ENCODE measurements around the gene WWC2.
"Not testable (repeated sequence)": the region's sequence is repeated elsewhere in the genome, so short reads cannot be mapped to it uniquely, and the experiment has no call there.

WWC2 gene

DNA sequence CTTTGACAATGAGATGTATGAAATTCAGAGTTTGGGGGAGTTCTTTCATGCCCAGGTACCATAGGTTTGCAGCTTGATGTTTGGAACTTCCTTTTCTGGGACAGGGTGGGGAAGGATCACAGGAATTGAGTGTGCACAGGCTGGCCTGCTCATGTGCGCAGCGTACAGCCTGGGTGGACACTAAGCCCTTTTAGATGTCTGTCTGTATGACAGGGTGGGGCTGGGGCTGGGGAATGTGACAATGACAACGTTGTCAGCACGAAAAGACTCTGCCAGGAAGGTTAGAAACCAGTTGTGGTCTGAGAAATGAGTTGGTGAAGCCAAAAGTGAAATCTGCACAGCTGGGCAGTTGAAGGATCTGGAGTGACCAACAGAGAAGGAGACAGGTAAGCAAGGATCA, 47.4 kb downstream of the WWC2 start:
- no peaks in the 10 kb centered on the region for H3K9me3 ChIP-seq (ENCODE audit: control insufficient read depth, insufficient read depth, low read length)
- H3K9ac ChIP-seq (ENCODE audit: low read depth, low read length), result no peak overlapping the region
- no peaks in the 10 kb centered on the region for H3K36me3 ChIP-seq (ENCODE audit: control insufficient read depth, insufficient read depth, low read length)
- H3K4me1 ChIP-seq (ENCODE audit: control insufficient read depth, insufficient read depth, low read length), result no peaks in the 10 kb centered on the region
- H3K4me3 ChIP-seq (ENCODE audit: low read depth, low read length), result no peak overlapping the region
- no peaks in the 10 kb centered on the region for H3K27me3 ChIP-seq (ENCODE audit: control insufficient read depth, insufficient read depth, low read length)

DNA sequence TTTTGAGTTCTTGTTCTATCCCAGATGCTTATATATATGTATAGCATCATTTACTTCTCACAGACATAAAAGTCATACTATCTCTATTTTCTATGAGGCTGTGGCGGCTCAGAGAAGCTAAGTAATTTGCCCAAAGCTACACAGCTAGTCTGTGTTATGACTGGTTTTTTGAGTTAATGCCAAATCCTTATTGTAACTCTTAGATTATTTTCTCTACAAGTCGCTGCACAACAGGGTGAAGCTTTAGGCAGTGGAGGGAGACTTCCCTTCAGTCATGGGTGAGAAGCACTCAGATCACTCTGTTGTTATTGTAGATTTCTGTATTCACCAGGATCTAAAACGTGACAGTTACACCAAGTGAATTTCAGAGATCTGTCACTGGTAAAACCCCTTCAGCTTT, 48.1 kb downstream of the WWC2 start:
- Histone ChIP-seq H3K9ac (ENCODE audit: low read depth, low read length) (no peak overlapping the region), H3K4me3 (ENCODE audit: low read depth, low read length) (no peak overlapping the region), H3K27me3 (ENCODE audit: control insufficient read depth, insufficient read depth, low read length) (no peaks in the 10 kb centered on the region), H3K9me3 (ENCODE audit: control insufficient read depth, insufficient read depth, low read length) (no peaks in the 10 kb centered on the region), H3K36me3 (ENCODE audit: control insufficient read depth, insufficient read depth, low read length) (no peaks in the 10 kb centered on the region), H3K4me1 (ENCODE audit: control insufficient read depth, insufficient read depth, low read length) (no peaks in the 10 kb centered on the region)

DNA sequence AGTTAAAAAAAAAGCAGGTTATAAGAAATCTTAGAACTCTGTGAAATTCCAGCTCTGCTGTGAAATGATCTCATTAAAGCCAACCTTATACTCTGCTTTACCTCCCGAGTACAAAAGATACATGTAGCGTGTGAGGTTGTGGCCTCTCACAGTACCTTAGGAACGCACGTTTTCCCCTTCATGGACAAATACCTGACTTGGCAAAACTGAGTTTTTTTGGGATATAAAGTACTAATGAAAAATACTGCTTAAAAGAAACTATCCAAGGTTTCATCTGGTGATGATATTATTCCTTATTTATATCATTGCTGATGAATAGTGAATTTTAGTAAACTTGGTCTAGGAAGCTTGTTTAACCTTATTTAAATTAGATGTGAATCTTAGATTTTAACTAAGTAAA, 48.9 kb downstream of the WWC2 start:
- H3K36me3 ChIP-seq (ENCODE audit: control insufficient read depth, insufficient read depth, low read length), result no peaks in the 10 kb centered on the region
- H3K4me3 ChIP-seq (ENCODE audit: low read depth, low read length), result no peak overlapping the region
- no peaks in the 10 kb centered on the region for H3K4me1 ChIP-seq (ENCODE audit: control insufficient read depth, insufficient read depth, low read length)
- H3K9ac ChIP-seq (ENCODE audit: low read depth, low read length), result no peak overlapping the region
- H3K27me3 ChIP-seq (ENCODE audit: control insufficient read depth, insufficient read depth, low read length), result no peaks in the 10 kb centered on the region
- no peaks in the 10 kb centered on the region for H3K9me3 ChIP-seq (ENCODE audit: control insufficient read depth, insufficient read depth, low read length)

DNA sequence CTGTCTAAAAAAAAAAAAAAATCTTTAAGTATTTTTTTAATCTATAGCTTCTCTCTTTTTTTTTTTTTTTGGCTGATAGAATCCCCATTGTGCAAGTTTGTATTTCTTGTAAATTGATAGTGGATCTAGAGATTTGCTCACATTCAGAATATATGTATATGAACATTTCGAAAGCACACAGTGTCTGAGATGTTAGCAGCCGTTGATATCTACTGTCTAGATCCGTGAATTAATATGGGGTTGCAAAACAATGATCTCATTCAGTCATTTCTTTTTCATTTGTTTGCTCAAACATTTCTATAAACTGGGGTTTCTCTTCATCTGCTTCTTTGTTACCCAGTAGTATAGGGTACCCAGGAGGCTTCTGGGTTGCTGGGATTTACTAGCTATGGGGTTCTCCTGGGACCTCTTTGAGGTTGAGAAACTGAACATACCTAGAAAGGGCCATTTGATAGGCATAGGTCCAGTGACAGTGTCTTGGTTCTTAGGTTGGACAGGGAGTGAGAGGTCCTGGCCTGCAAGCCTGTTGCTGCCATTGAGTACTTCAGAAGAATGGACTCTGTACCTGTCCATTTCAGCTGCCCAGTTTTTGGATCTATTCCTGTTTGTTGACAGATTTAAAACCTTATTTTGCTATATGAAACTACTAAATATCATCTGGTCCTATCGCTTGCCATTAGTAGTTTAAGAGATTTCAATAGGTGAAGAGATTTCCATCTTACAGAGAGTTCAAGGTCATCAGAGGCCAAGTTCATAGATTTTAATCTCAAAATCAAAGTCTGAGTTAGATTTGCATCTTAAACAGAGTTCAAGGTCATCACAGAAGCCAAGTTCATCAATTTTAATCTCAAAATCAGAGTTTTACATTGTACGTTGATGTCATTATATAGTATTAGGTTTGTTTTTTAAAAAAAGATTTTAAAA, 50.8 kb downstream of the WWC2 start:
- Histone ChIP-seq H3K4me3 (ENCODE audit: low read depth, low read length) (no peak overlapping the region), H3K36me3 (ENCODE audit: control insufficient read depth, insufficient read depth, low read length) (no peaks in the 10 kb centered on the region), H3K9ac (ENCODE audit: low read depth, low read length) (no peak overlapping the region), H3K9me3 (ENCODE audit: control insufficient read depth, insufficient read depth, low read length) (no peaks in the 10 kb centered on the region), H3K27me3 (ENCODE audit: control insufficient read depth, insufficient read depth, low read length) (no peaks in the 10 kb centered on the region), H3K4me1 (ENCODE audit: control insufficient read depth, insufficient read depth, low read length) (peaks cover 6% of the 10 kb centered on the region)

DNA sequence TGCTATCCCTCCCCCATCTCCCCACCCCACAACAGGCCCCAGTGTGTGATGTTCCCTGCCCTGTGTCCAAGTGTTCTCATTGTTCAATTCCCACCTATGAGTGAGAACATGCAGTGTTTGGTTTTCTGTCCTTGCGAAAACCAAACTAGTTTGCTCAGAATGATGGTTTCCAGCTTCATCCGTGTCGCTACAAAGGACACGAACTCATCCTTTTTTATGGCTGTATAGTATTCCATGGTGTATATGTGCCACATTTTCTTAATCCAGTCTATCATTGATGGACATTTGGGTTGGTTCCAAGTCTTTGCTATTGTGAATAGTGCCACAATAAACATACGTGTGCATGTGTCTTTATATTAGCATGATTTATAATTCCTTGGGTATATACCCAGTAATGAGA, 51.6 kb downstream of the WWC2 start:
- H3K9ac ChIP-seq (ENCODE audit: low read depth, low read length); H3K4me3 ChIP-seq (ENCODE audit: low read depth, low read length); H3K4me1 ChIP-seq (ENCODE audit: control insufficient read depth, insufficient read depth, low read length); H3K36me3 ChIP-seq (ENCODE audit: control insufficient read depth, insufficient read depth, low read length); H3K9me3 ChIP-seq (ENCODE audit: control insufficient read depth, insufficient read depth, low read length); H3K27me3 ChIP-seq (ENCODE audit: control insufficient read depth, insufficient read depth, low read length): not testable (repeated sequence)

DNA sequence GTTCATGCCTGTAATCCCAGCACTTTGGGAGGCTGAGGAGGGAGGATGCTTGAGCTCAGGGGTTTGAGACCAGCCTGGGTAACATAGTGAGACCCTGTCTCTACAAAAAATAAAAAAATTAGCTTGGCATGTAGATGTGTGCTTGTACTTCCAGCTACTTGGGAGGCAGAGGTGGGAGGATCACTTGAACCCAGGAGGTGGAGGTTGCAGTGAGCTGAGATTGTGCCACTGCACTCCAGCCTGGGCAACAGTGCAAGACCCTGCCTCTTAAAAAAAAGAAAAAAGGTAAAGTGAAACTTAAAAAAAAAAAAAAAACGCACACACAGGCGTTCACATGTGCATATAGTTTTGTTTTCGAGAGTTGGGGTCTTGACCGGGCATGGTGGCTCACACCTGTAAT, 53.2 kb downstream of the WWC2 start:
- not testable (repeated sequence) for H3K36me3 ChIP-seq (ENCODE audit: control insufficient read depth, insufficient read depth, low read length); H3K9ac ChIP-seq (ENCODE audit: low read depth, low read length); H3K4me3 ChIP-seq (ENCODE audit: low read depth, low read length); H3K9me3 ChIP-seq (ENCODE audit: control insufficient read depth, insufficient read depth, low read length); H3K4me1 ChIP-seq (ENCODE audit: control insufficient read depth, insufficient read depth, low read length); H3K27me3 ChIP-seq (ENCODE audit: control insufficient read depth, insufficient read depth, low read length)

DNA sequence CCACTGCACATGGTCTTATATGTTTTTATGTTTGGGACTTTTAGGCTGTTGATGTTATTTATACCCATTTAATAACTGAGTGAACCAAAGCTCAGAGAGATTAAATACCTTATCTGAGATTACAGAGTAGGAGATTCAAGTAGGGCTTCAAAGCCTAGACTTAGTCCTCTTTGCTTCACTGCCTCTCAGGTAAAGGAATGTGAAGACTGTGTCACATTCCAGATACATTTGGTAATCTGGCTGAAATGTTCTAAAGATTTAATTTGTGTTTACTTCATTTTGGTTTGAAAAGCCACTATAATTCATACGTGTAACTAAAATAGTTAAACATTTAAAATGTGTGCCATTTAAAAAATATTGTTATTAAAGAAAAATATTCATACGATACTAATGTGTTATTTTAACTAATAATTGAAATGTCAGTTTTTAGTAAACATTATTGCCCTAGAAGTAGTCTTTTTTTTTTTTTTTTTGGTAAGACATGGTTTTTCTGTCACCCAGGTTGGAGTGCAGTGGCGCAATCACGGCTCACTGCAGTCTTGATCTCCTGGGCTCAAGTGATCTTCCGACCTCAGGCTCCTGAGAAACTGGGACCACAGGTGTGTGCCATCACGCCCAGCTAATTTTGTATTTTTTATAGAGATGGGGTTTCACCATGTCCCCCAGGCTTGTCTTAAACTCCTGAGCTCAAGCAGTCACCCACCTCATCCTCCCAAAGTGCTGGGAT, 54.3 kb downstream of the WWC2 start:
- Histone ChIP-seq H3K4me3 (ENCODE audit: low read depth, low read length) (no peak overlapping the region), H3K27me3 (ENCODE audit: control insufficient read depth, insufficient read depth, low read length) (no peaks in the 10 kb centered on the region), H3K9ac (ENCODE audit: low read depth, low read length) (no peak overlapping the region), H3K36me3 (ENCODE audit: control insufficient read depth, insufficient read depth, low read length) (no peaks in the 10 kb centered on the region), H3K4me1 (ENCODE audit: control insufficient read depth, insufficient read depth, low read length) (peaks cover 7% of the 10 kb centered on the region), H3K9me3 (ENCODE audit: control insufficient read depth, insufficient read depth, low read length) (no peaks in the 10 kb centered on the region)

DNA sequence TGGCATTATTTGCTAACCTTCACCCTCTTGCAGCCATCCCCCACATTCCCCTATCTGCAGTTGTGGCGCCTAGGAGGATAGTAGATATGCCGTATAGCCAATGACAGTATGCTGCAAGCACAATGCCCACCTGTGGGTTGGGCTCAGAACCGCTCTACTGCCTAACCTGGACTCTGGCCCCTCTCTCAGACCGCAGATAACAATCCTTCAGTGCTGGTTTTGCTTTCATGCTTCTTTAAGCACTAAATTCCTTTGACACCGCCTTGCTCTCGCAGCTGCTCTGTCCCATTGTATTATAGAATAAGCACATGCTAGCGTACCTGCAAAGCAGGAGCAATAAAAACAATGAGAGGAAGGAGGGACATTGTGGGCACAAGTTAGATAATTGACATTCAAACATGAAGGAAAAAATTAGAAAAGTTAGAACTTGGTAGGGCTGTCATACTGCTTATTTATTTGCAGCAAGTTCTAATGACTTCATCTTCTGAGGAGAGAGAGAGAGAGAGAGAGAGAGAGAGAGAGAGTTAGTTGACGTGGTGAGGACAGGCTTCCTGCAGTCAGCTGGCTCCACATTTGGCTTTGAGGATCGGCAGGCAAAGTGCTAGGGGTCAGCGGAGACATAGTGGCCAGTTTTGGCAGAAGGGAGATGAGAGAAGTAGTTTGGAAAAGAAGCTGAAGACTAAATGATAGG, 55.8 kb downstream of the WWC2 start:
- Histone ChIP-seq H3K4me1 (ENCODE audit: control insufficient read depth, insufficient read depth, low read length) (peaks cover 7% of the 10 kb centered on the region), H3K36me3 (ENCODE audit: control insufficient read depth, insufficient read depth, low read length) (no peaks in the 10 kb centered on the region), H3K9me3 (ENCODE audit: control insufficient read depth, insufficient read depth, low read length) (no peaks in the 10 kb centered on the region), H3K9ac (ENCODE audit: low read depth, low read length) (no peak overlapping the region), H3K4me3 (ENCODE audit: low read depth, low read length) (no peak overlapping the region), H3K27me3 (ENCODE audit: control insufficient read depth, insufficient read depth, low read length) (no peaks in the 10 kb centered on the region)

DNA sequence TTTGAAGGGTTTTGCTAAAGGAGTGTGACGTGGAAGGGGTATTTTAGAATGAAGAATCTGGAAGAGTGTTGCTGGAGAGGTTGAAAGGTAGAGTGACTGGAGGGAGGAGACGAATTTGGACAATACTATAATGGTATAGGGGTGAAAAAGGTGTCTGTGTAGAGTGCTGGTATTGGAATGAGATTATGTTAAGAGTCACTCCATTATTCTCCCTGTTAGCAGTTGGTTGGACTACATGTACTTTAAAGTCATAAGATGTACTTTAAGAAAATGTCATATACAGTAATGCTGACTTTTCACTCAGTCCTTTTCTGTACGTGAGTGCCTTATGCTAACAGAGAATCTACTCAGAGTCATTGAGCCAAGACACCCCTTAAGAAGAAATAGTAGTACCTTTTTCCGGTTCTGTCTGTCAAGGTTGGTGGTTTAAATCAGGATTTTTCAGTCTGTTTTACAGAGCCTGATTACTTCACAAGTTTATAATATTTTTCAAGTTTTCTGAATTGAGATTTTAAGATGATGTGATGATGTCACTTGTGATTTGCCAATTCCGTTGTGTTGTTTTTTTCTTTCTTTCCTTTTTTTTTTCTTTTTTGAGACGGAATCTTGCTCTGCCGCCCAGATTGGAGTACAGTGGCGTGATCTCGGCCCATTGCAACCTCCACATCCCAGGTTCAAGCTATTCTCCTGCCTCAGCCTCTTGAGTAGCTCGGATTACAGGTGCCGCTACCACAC, 56.6 kb downstream of the WWC2 start:
- H3K36me3 ChIP-seq (ENCODE audit: control insufficient read depth, insufficient read depth, low read length), result no peaks in the 10 kb centered on the region
- H3K27me3 ChIP-seq (ENCODE audit: control insufficient read depth, insufficient read depth, low read length), result no peaks in the 10 kb centered on the region
- no peak overlapping the region for H3K9ac ChIP-seq (ENCODE audit: low read depth, low read length)
- H3K4me1 ChIP-seq (ENCODE audit: control insufficient read depth, insufficient read depth, low read length), result peaks cover 7% of the 10 kb centered on the region
- no peaks in the 10 kb centered on the region for H3K9me3 ChIP-seq (ENCODE audit: control insufficient read depth, insufficient read depth, low read length)
- H3K4me3 ChIP-seq (ENCODE audit: low read depth, low read length), result no peak overlapping the region

DNA sequence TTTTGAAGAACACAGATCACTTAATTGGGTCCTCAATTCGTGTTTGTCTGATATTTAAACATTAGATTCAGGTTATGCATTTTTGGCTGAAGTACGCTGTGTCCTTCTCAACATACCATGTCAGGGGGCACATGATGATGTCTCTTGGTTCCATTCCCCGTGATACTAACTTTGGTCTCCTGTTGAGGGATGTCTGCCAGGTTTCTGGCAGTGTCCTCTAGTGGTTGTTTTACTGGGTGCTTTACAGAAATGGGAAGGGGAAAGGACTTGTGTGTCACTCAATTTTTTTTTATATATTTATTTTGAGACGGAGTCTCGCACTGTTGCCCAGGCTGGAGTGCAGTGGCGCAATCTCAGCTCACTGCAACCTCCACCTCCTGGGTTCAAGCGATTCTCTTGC, 58.2 kb downstream of the WWC2 start:
- no peaks in the 10 kb centered on the region for H3K27me3 ChIP-seq (ENCODE audit: control insufficient read depth, insufficient read depth, low read length)
- no peaks in the 10 kb centered on the region for H3K36me3 ChIP-seq (ENCODE audit: control insufficient read depth, insufficient read depth, low read length)
- no peak overlapping the region for H3K9ac ChIP-seq (ENCODE audit: low read depth, low read length)
- peaks cover 7% of the 10 kb centered on the region for H3K4me1 ChIP-seq (ENCODE audit: control insufficient read depth, insufficient read depth, low read length)
- H3K9me3 ChIP-seq (ENCODE audit: control insufficient read depth, insufficient read depth, low read length), result no peaks in the 10 kb centered on the region
- H3K4me3 ChIP-seq (ENCODE audit: low read depth, low read length), result no peak overlapping the region

DNA sequence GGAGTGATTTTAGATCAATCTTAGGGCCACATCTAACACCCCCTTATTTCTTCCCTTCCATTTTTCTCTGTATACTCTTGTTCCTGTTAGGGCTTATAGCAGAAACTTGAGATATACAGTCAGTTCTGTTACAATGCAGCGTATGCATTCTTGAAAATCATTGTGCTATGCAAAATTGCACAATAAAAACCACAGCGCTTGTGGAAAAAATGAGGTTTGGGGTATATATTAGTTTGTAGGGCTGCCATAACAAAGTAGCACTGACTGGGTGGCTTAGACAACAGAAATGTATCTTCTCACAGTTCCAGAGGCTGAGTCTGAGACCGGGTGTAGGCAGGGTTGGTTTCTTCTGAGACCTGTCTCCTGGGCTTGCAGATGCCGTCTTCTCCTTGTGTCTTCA, 59.0 kb downstream of the WWC2 start:
- Histone ChIP-seq H3K4me1 (ENCODE audit: control insufficient read depth, insufficient read depth, low read length) (peaks cover 11% of the 10 kb centered on the region), H3K9me3 (ENCODE audit: control insufficient read depth, insufficient read depth, low read length) (no peaks in the 10 kb centered on the region), H3K9ac (ENCODE audit: low read depth, low read length) (no peak overlapping the region), H3K36me3 (ENCODE audit: control insufficient read depth, insufficient read depth, low read length) (no peaks in the 10 kb centered on the region), H3K4me3 (ENCODE audit: low read depth, low read length) (no peak overlapping the region), H3K27me3 (ENCODE audit: control insufficient read depth, insufficient read depth, low read length) (no peaks in the 10 kb centered on the region)

All from iPS-15b (cell line).